Measurements from ENCODE around the gene ZNF460. TPM values are rescaled to one million over a fixed set of nuclear protein-coding genes. Genes with fewer than 3 reads are reported as not detected.
A peak's percentile ranks its signal among the peaks of the same experiment; 100 is the strongest.

Gene ZNF460
- polyA plus RNA-seq, 1 experiment: 11.2 TPM

DNA sequence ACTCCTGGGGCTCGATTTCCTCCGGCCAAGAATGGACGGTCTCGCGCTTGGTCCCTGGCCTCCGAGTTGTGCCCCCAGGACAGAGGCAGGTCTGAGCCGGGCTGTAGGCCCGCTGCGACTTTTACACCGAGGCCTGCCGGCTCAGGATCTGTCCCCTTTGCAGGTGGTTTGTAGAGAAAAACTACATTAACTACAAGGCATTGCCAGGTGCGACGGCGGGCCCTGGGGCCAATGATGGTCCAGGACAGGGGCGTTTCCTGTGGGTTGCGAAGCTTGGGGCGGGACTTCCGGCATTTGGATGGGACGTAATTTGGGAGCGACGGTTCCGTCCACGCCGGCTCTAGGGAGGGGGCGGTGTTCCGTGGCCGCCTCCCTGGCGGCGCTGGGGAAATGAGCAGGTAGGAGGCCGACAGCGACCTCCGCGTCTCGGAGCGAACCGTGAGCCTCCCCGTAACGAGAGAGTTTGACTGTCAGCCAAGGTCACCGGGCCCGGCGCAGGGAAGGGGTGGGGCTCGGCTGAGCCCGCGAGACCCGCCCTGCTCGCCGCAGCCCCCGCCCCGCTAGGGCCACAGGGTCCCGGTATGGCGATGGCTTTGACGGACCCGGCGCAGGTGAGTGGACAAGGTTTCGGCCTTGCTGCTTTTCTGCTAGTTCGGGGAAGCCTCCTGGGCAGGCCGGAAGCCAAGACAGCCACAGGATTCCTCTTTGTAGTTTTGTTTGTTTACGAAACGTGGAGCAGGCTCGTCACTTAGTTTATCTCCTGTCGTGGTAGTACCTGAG lies 39.8 kb upstream of the ZNF460 start, which contains the start of gene ZNF805:
TSS of gene ZNF805 (plus strand) at position 322 of the 780 bp plus-strand sequence. CDS start at position 582, 260 bp downstream.
- H3K9me3 ChIP-seq (ENCODE audit: control insufficient read depth, insufficient read depth, low read length): no peaks in the 10 kb centered on the region; the same call in 1 of the 2 replicates
- ChIA-PET CTCF (no interaction called here), POLR2A (interaction anchor here (1.0 kb wide), 1 partner anchor 49 kb away, joined by 3 read pairs; the partner anchor contains the start of gene ZNF264)
- DNase-seq (ENCODE audit: low read depth, low spot score): peak; percentile 72
- peak within 1 kb of the TSS; percentile 98 for H3K4me3 ChIP-seq (ENCODE audit: low read depth, low read length)
- no peaks in the 10 kb centered on the region for H3K27me3 ChIP-seq (ENCODE audit: control insufficient read depth, insufficient read depth, low read length)
- H3K27ac ChIP-seq (ENCODE audit: low read depth, low read length): peak within 1 kb of the TSS; percentile 49
- TF ChIP-seq, protein P1, sequence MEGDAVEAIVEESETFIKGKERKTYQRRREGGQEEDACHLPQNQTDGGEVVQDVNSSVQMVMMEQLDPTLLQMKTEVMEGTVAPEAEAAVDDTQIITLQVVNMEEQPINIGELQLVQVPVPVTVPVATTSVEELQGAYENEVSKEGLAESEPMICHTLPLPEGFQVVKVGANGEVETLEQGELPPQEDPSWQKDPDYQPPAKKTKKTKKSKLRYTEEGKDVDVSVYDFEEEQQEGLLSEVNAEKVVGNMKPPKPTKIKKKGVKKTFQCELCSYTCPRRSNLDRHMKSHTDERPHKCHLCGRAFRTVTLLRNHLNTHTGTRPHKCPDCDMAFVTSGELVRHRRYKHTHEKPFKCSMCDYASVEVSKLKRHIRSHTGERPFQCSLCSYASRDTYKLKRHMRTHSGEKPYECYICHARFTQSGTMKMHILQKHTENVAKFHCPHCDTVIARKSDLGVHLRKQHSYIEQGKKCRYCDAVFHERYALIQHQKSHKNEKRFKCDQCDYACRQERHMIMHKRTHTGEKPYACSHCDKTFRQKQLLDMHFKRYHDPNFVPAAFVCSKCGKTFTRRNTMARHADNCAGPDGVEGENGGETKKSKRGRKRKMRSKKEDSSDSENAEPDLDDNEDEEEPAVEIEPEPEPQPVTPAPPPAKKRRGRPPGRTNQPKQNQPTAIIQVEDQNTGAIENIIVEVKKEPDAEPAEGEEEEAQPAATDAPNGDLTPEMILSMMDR (IDR thresholded peaks at IDR 0.05; ENCODE audit: low read depth, low read length): no peak

GRCh38 chr19:57241176-57241575 lies 39.1 kb upstream of the ZNF460 start:
- DNase-seq (ENCODE audit: low read depth, low spot score): no peak
- POLR2A ChIA-PET: no interaction called here

GRCh38 chr19:57242821-57243220 lies 37.5 kb upstream of the ZNF460 start:
- DNase-seq (ENCODE audit: low read depth, low spot score): no peak
- no peaks in the 10 kb centered on the region; the same call in 1 of the 2 replicates for H3K9me3 ChIP-seq (ENCODE audit: control insufficient read depth, insufficient read depth, low read length)
- H3K4me3 ChIP-seq (ENCODE audit: low read depth, low read length): no peak overlapping the region
- H3K27ac ChIP-seq (ENCODE audit: low read depth, low read length): no peak overlapping the region
- ChIA-PET POLR2A (no interaction called here), CTCF (no interaction called here)
- no peaks in the 10 kb centered on the region for H3K27me3 ChIP-seq (ENCODE audit: control insufficient read depth, insufficient read depth, low read length)
- TF ChIP-seq, protein P1 (IDR thresholded peaks at IDR 0.05; ENCODE audit: low read depth, low read length): no peak

More at GRCh38 chr19:57241176-57241575, 39.1 kb upstream of the ZNF460 start:
- TF ChIP-seq, protein P1 (IDR thresholded peaks at IDR 0.05; ENCODE audit: low read depth, low read length): no peak
- Histone ChIP-seq H3K4me3 (ENCODE audit: low read depth, low read length) (peak overlapping the region; percentile 98), H3K27me3 (ENCODE audit: control insufficient read depth, insufficient read depth, low read length) (no peaks in the 10 kb centered on the region), H3K27ac (ENCODE audit: low read depth, low read length) (no peak overlapping the region), H3K9me3 (ENCODE audit: control insufficient read depth, insufficient read depth, low read length) (no peaks in the 10 kb centered on the region; the same call in 1 of the 2 replicates)
- CTCF ChIA-PET: no interaction called here

- DNase-seq (ENCODE audit: low read depth, low spot score): no peak
- H3K27me3 ChIP-seq (ENCODE audit: control insufficient read depth, insufficient read depth, low read length): no peaks in the 10 kb centered on the region
- POLR2A ChIA-PET: no interaction called here
- no peak overlapping the region for H3K4me3 ChIP-seq (ENCODE audit: low read depth, low read length)
- H3K27ac ChIP-seq (ENCODE audit: low read depth, low read length): no peak overlapping the region
- no peaks in the 10 kb centered on the region; the same call in 1 of the 2 replicates for H3K9me3 ChIP-seq (ENCODE audit: control insufficient read depth, insufficient read depth, low read length)
- TF ChIP-seq, protein P1 (IDR thresholded peaks at IDR 0.05; ENCODE audit: low read depth, low read length): no peak
- CTCF ChIA-PET: interaction anchor here (0.5 kb wide), 1 partner anchor 27 kb away, joined by 3 read pairs; no protein-coding TSS in a partner anchor
Observed at GRCh38 chr19:57244513-57244912, 35.8 kb upstream of the ZNF460 start.

GRCh38 chr19:57245066-57245465 lies 35.2 kb upstream of the ZNF460 start:
- ChIA-PET POLR2A (no interaction called here), CTCF (no interaction called here)
- H3K27me3 ChIP-seq (ENCODE audit: control insufficient read depth, insufficient read depth, low read length): no peaks in the 10 kb centered on the region
- TF ChIP-seq, protein P1 (IDR thresholded peaks at IDR 0.05; ENCODE audit: low read depth, low read length): no peak
- no peak for DNase-seq (ENCODE audit: low read depth, low spot score)
- no peak overlapping the region for H3K4me3 ChIP-seq (ENCODE audit: low read depth, low read length)
- no peaks in the 10 kb centered on the region; the same call in 1 of the 2 replicates for H3K9me3 ChIP-seq (ENCODE audit: control insufficient read depth, insufficient read depth, low read length)
- no peak overlapping the region for H3K27ac ChIP-seq (ENCODE audit: low read depth, low read length)

All from AG04450 (cell line).